Ramos (cell line): ENCODE data around the gene ACBD6.

ENCODE experiments used
- in situ Hi-C: fragments of 300-500 bp; cut with MboI; formaldehyde crosslinking; loops from one replicate; pipeline ENCODE4 v1.14.3; 2022; ENCODE audit warnings: low sequenced_read_pairs; ENCODE audit not compliant: unreplicated experiment

Gene ACBD6

DNA sequence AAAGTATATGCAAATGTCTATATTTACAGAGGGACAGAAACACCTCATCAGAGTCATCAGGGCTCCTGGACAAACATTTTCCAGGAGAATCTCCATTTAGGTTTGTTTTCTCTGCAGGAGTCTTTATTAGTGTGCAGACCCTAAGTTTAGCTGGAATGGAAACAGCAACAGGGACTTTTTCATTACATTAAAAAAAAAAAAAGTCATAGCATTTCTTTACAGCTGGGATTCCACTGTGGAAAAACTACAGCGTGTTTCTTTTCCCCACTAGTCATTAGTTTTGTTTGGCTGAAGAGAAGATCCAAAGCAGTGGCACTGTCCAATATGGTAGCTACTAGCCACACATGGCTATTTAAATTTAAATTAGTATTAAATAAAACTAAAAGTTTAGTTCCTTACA is 222.7 kb downstream of the ACBD6 start:
- in situ Hi-C loops = no loop called here

- in situ Hi-C loops = no loop called here
Measured at GRCh38 chr1:180278596-180279395, 223.6 kb downstream of the ACBD6 start.

GRCh38 chr1:180278194-180278515 is 224.2 kb downstream of the ACBD6 start:
- in situ Hi-C loops = no loop called here

DNA sequence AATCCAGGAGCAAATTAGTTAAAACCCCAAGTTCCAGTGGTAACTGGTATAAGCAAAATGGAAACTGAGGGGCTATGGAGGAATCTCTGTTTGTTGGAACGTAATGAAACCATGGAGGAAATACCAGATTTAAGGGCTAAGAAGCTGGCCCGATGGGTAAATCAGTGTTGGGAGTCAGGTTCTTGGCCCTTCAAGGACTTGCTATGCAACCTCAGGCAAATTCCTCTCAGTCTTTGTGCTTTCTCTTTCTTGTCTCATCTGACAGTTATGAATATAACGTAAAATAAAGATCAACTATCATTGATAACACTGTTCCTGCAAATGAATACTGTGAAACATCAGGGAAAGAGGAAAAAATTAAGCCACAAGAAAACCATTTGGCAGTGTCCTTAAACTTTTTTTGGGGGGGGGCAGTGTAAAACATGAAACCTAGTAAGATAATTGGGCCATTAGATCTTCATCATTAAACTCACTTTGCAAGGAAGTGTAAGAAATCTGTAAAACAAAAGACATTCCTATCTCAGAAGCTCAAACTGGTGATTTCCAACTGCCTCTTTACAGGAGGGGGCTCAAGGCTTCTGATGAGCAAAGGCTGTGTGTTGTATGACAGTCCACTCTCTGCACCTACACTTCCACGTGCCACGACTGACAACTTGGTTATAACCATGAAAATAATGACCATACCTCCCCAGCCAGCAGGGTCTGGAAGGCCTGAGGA is 224.7 kb downstream of the ACBD6 start:
- in situ Hi-C loops = no loop called here

- in situ Hi-C loops = no loop called here
Measured at GRCh38 chr1:180275726-180276125, 226.7 kb downstream of the ACBD6 start.

- in situ Hi-C loops = no loop called here
Measured at GRCh38 chr1:180274221-180274620, 228.2 kb downstream of the ACBD6 start.

DNA sequence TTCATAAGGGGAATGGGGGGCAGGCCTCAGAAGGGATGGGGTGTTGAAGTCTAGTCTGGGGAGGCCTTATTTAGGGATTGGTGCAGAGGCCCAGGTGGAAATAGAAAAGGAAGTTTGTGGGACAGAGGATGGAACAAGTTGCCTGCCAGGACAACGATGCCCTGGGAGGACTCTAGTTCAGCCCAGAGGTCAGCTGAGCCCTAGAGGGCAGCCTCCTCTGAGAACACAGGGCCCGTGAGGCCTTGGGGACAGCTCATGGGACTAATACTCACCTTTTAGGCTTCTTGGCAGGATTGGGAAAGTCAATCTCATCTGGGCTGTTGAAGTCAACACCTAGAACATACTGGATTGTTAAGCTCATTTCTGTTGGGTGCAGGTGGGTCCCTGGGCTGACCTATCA is 229.3 kb downstream of the ACBD6 start:
- in situ Hi-C loops = no loop called here

- in situ Hi-C loops = no loop called here
Measured at GRCh38 chr1:180272395-180272794, 230.0 kb downstream of the ACBD6 start.

- in situ Hi-C loops = no loop called here
Measured at GRCh38 chr1:180271272-180272255, 230.8 kb downstream of the ACBD6 start.

GRCh38 chr1:180270530-180271271 is 231.7 kb downstream of the ACBD6 start:
- in situ Hi-C loops = no loop called here

DNA sequence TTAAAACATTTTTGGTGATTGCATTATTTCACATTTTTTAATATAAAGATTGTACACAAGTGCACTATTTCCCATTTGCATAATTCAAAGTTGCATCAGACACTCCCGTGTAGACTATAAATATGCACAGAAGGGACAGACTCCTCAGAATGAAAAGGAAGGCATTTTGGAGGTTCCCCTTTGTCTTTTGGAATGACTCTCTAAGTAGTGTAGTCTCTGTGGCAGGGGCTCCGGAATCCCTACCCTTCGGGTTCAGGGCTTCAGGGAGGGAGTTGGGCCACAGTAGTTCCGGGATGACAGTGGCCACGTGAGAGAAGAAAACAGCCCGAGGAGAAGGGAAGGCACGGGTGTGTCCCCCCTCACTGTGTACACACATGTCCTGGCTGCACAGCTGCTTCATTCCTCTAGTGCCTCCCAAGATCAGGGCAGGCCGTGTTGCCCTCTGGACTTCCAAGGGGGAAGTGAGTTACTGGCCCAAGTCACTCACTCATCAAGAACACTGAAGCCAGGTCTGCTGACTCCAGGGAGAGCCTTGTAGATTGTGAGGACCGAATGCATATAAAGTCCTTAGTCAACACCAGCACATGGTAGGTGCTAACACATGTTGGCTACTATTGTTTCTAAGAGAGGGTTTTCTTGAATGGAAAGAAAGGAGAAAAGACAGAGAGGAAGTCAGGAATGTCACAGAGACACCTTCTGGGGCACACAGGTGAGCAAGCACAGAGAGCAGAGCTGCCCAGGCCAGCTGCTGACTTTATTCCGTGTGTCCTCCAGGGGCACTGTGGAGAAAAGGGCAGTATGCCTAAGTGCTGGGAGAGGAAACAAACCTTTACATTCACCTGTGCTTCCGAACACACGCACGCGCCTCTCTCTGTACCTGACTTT is 232.5 kb downstream of the ACBD6 start:
- in situ Hi-C loops = no loop called here

- in situ Hi-C loops = no loop called here
Measured at GRCh38 chr1:180268556-180269075, 233.8 kb downstream of the ACBD6 start.

DNA sequence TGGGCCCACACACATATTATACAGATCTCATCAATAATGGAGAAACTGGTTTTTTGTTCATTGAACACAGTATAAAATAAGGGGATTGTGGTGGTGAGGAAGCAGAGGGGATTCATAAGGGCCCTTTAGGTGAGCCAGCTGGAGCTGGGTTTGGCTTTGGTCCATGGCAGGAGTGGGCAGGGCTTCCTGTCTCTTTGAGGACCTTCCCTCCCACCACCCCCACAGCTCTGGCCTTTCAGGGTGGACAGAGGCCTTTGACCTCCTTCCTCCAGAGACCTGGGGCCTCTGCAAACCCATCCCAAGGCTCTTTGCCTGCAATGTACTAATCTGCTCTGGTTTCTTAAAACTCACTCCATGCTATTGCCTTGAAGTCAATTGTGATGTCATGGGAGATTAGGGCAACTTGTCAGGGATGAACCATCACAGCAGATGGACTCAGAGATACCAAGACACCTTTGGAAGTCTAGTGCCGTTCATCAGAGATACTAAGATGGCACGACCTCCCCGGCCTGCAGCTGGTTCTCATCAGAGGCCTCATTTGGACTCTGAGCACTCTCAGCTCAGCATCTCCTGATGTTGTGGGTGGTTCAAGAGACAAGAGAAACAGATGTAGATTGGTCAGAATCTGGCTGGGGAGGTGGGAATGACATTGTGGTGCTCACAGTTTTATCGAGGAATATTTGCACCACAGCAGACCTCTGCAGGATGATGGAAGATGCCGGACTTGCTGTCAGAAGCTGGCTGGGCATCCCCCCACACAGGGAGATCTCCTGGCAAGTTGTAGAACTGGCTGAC is 234.4 kb downstream of the ACBD6 start:
- in situ Hi-C loops = no loop called here

DNA sequence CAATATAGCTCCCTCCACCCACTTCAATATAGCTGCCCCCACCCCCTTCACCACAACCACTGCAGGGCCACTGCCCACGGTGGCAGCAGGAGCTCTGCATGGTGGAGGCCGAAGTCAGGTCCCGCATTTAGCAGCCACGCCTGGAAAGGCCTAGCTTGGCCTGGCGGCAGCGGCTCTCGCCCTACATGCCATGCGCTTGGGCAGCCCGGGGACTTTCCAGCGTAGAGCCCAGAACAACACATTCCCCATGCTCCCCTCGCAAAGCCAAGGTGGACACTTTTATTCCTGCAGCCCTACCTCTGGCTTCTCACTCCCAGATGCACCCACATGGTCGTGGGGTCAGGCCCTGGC is 235.2 kb downstream of the ACBD6 start:
- in situ Hi-C loops = no loop called here

GRCh38 chr1:180266275-180267210 is 235.8 kb downstream of the ACBD6 start:
- in situ Hi-C loops = no loop called here

GRCh38 chr1:180265871-180266270 is 236.5 kb downstream of the ACBD6 start:
- in situ Hi-C loops = no loop called here

DNA sequence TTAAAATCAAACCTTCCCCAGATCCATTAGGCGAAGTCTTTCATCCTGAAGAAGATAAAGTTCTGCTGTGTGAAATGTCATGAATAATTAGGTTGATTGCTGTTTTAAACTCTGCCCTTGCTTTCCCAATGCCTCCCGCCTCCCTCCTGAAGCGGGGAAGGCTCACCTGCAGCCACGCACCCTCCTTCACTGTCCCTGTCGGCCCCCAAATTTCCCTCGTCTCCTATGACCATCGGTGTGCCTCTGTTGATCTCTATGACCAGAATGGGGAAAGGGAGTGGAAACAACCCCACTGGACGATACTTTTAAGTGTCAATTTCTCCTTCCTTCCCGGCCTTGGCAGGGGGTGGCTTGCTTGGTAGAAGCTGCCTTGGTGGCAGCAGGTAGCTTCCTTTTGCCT is 237.2 kb downstream of the ACBD6 start:
- in situ Hi-C loops = no loop called here
